Upper lobe of left lung (tissue), 6 donors: ENCODE results near the gene ATN1. TPM values are rescaled to one million over a fixed set of nuclear protein-coding genes. Genes with fewer than 3 reads are reported as not detected.

Source experiments
- ATAC-seq, 2 donors: fragments of 200-7000 bp; cut with Tn5 transposase; one replicate each; pipeline ENCODE4 v1.9.1; 2022; ENCODE audit warnings: mild to moderate bottlenecking in 2 of 2, moderate library complexity in 2 of 2; ENCODE audit not compliant: low FRiP score in 2 of 2
- DNase-seq, 2 donors: peaks; one replicate each; pipeline ENCODE4 v3.0.0-alpha.2; 2019 to 2020
- H3K27ac ChIP-seq, 4 donors: fragments of 200-600 bp; sonication (generic); one replicate each; pipeline ENCODE4 v1.5.1; 2016 to 2019
- H3K27me3 ChIP-seq, 4 donors: fragments of 200-600 bp; sonication (generic); one replicate each; pipeline ENCODE4 v1.5.1; 2017 to 2019
- H3K36me3 ChIP-seq, 4 donors: fragments of 200-600 bp; sonication (generic); one replicate each; pipeline ENCODE4 v1.5.1; 2016 to 2019
- H3K4me1 ChIP-seq, 4 donors: fragments of 200-600 bp; sonication (generic); one replicate each; pipeline ENCODE4 v1.5.1; 2018 to 2019
- H3K4me3 ChIP-seq, 4 donors: fragments of 200-600 bp; sonication (generic); one replicate each; pipeline ENCODE4 v1.5.1; 2017 to 2019; ENCODE audit warnings: mild to moderate bottlenecking in 2 of 4, moderate library complexity in 1 of 4
- H3K9me3 ChIP-seq, 4 donors: fragments of 200-600 bp; sonication (generic); one replicate each; pipeline ENCODE4 v1.5.1; 2018 to 2019
- CTCF ChIP-seq, 6 experiments: fragments of 450-650 bp in 4 of 6; fragments of 200-600 bp in 2 of 6; sonication (generic) in 2 of 6; IDR thresholded peaks; one replicate each; pipeline ENCODE4 v1.5.1; 2016 to 2019; ENCODE audit warnings: antibody characterized with exemption in 6 of 6
- EP300 ChIP-seq, 4 donors: sonication (generic); formaldehyde crosslinking; IDR thresholded peaks; one replicate each; pipeline ENCODE4 v1.5.1; 2017; ENCODE audit warnings: antibody characterized with exemption in 4 of 4, control low read depth in 2 of 4
- POLR2A ChIP-seq, 4 donors: fragments of 450-650 bp; IDR thresholded peaks; one replicate each; pipeline ENCODE4 v1.5.1; 2016 to 2017; ENCODE audit warnings: antibody characterized with exemption in 4 of 4, mild to moderate bottlenecking in 2 of 4
- POLR2AphosphoS5 ChIP-seq, 2 donors: sonication (generic); formaldehyde crosslinking; IDR thresholded peaks; one replicate each; pipeline ENCODE4 v1.5.1; 2017; ENCODE audit warnings: antibody characterized with exemption in 2 of 2
- WGBS, 2 donors: methylation state at CpG; one replicate each; pipeline ENCODE4 v1.1.5; 2017 to 2018; 5-methylcytosine and 5-hydroxymethylcytosine counted together
- total RNA-seq, 6 donors: library from RNA; depleted of rRNA in 4 of 6; stranded (reverse); fragments of >200 nt in 4 of 6; gene quantifications; one replicate each; pipeline versions ENCODE4 v1.1.0 to v1.2.1, GENCODE V29; 2016 to 2021
- donor health status: DM: no; HTN: no; CAD: no; lungs with moderate emphysema.
- donor health status: DM: no; HTN: yes; CAD: no; lungs with severe emphysema.

The ATN1 gene
- total RNA-seq, 6 donors from 2014 or later: 74.7 to 321 (median 133) TPM

DNA sequence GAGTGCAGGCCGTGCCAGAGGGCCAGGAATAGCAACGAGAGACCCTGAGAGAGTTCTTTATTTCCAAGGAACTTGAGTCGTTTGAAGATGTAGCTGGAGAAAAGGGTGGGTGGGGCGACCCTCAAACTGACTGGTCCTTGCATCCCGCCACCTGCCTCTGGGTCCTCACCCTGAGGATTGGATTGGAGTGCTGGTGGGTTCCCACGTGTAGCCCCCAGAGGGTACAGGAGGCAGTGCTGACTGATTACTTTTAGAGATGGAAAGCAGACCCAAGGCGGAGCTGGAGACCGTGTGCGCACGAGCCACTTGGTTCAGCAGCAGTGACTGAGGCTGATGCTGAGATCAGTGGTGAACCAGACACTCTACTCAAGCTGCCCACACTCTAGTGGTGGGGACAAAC is 49.9 kb downstream of the ATN1 start:
- no peak for DNase-seq
- Histone ChIP-seq H3K9me3 (no peaks in the 10 kb centered on the region), H3K4me3 (no peak overlapping the region), H3K27me3 (no peaks in the 10 kb centered on the region), H3K27ac (peak overlapping the region; percentile 57 to 79 (median 67)), H3K36me3 (peaks cover 59 to 89% (median 71%) of the 10 kb centered on the region in 4 donors), H3K4me1 (peaks cover 0 to 41% (median 28%) of the 10 kb centered on the region in 4 donors)
- WGBS, 2 donors: 74 to 85% methylated on average over 10 of the region's 10 CpGs
- TF ChIP-seq POLR2A (IDR thresholded peaks at IDR 0.05) (no peak), POLR2AphosphoS5 (IDR thresholded peaks at IDR 0.05) (no peak), EP300 (IDR thresholded peaks at IDR 0.05) (no peak), CTCF (IDR thresholded peaks at IDR 0.05) (no peak)
- no peak for ATAC-seq

- peaks cover 0 to 41% (median 28%) of the 10 kb centered on the region in 4 donors for H3K4me1 ChIP-seq
- DNase-seq (no peak), ATAC-seq (peak in 1 of 2 donors; percentile 9)
- WGBS, 2 donors: 70 to 71% methylated on average over 6 of the region's 6 CpGs
- TF ChIP-seq POLR2A (IDR thresholded peaks at IDR 0.05): no peak
- TF ChIP-seq POLR2AphosphoS5 (IDR thresholded peaks at IDR 0.05): no peak
- TF ChIP-seq EP300 (IDR thresholded peaks at IDR 0.05): no peak
- TF ChIP-seq CTCF (IDR thresholded peaks at IDR 0.05): no peak
- no peaks in the 10 kb centered on the region for H3K9me3 ChIP-seq
- H3K27ac ChIP-seq: peak overlapping the region; percentile 57 to 79 (median 67)
- no peaks in the 10 kb centered on the region for H3K27me3 ChIP-seq
- no peak overlapping the region for H3K4me3 ChIP-seq
- H3K36me3 ChIP-seq: peaks cover 64 to 94% (median 72%) of the 10 kb centered on the region in 4 donors
These were observed 50.4 kb downstream of the ATN1 start for GRCh38 chr12:6978188-6978587.

GRCh38 chr12:6978611-6979011 is 50.9 kb downstream of the ATN1 start:
- ATAC-seq: peak; percentile 61 to 87
- 57 to 85% methylated on average over 3 of the region's 3 CpGs for WGBS, 2 donors
- Histone ChIP-seq H3K9me3 (no peaks in the 10 kb centered on the region), H3K27me3 (no peaks in the 10 kb centered on the region), H3K4me1 (peaks cover 0 to 41% (median 28%) of the 10 kb centered on the region in 4 donors), H3K36me3 (peaks cover 65 to 97% (median 72%) of the 10 kb centered on the region in 4 donors), H3K4me3 (no peak overlapping the region), H3K27ac (peak overlapping the region; percentile 58 to 79 (median 67))
- TF ChIP-seq EP300 (IDR thresholded peaks at IDR 0.05) (peak in 1 of 4 donors; percentile 24), POLR2A (IDR thresholded peaks at IDR 0.05) (peak in 1 of 4 donors; percentile 51), CTCF (IDR thresholded peaks at IDR 0.05) (peak in 1 of 6 experiments; percentile 22), POLR2AphosphoS5 (IDR thresholded peaks at IDR 0.05) (no peak)
- DNase-seq: peak in 1 of 2 donors; percentile 74

DNA sequence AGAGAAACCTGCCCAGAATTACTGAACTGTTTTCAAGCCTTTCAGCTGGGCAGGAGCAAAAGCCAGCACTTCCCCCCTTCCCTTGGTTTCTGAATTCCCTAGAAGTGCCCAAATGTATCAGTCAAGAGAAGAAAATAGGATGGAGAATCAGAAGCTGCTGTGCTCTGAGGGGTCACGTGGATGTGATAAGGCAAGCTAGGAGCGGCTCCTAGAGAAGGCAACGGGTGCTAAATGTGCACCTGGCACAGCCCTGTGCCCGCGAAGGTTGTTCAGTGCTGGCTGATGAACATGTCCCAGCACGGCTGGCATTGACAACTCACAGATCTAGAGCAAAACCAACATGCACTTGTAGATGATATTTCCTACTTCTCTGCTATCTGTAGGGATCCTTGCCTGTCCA is 51.3 kb downstream of the ATN1 start:
- Histone ChIP-seq H3K9me3 (no peaks in the 10 kb centered on the region), H3K27me3 (no peaks in the 10 kb centered on the region), H3K36me3 (peaks cover 65 to 93% (median 72%) of the 10 kb centered on the region in 4 donors), H3K4me1 (peaks cover 0 to 41% (median 28%) of the 10 kb centered on the region in 4 donors), H3K27ac (peak overlapping the region; percentile 58 to 79 (median 66)), H3K4me3 (no peak overlapping the region)
- 67 to 81% methylated on average over 6 of the region's 6 CpGs for WGBS, 2 donors
- ATAC-seq: peak; percentile 18 to 56
- TF ChIP-seq EP300 (IDR thresholded peaks at IDR 0.05) (no peak), POLR2A (IDR thresholded peaks at IDR 0.05) (no peak), POLR2AphosphoS5 (IDR thresholded peaks at IDR 0.05) (no peak), CTCF (IDR thresholded peaks at IDR 0.05) (no peak)
- no peak for DNase-seq

GRCh38 chr12:6979453-6979852 is 51.7 kb downstream of the ATN1 start:
- H3K9me3 ChIP-seq: no peaks in the 10 kb centered on the region
- no peaks in the 10 kb centered on the region for H3K27me3 ChIP-seq
- peak overlapping the region; percentile 58 to 79 (median 66) for H3K27ac ChIP-seq
- H3K36me3 ChIP-seq: peaks cover 62 to 93% (median 70%) of the 10 kb centered on the region in 4 donors
- no peak for ATAC-seq
- no peak for DNase-seq
- TF ChIP-seq CTCF (IDR thresholded peaks at IDR 0.05) (no peak), POLR2A (IDR thresholded peaks at IDR 0.05) (no peak), POLR2AphosphoS5 (IDR thresholded peaks at IDR 0.05) (no peak), EP300 (IDR thresholded peaks at IDR 0.05) (no peak)
- H3K4me3 ChIP-seq: no peak overlapping the region
- 70 to 83% methylated on average over 3 of the region's 3 CpGs for WGBS, 2 donors
- peaks cover 0 to 41% (median 28%) of the 10 kb centered on the region in 4 donors for H3K4me1 ChIP-seq
